Activated B cell treated with CpG ODN at 0.5 μM for 24 hours (primary cell): Measurements from ENCODE around the gene ST6GALNAC2. TPM values are rescaled to one million over a fixed set of nuclear protein-coding genes. Genes with fewer than 3 reads are reported as not detected.
"Not testable (repeated sequence)": the region's sequence is repeated elsewhere in the genome, so short reads cannot be mapped to it uniquely, and the experiment has no call there.

ENCODE experiments used
- ATAC-seq: fragments of 200-7000 bp; cut with Tn5 transposase; one replicate; pipeline ENCODE4 v1.10.0; 2021; ENCODE audit warnings: low read depth, mild to moderate bottlenecking, moderate library complexity
- CTCF ChIA-PET: fragments of 350-600 bp; sonication (Branson Sonifier 250); formaldehyde crosslinking; loops from one replicate; lab custom pipeline; 2021; ENCODE audit warnings: antibody characterized with exemption; lab: Charles Lee
- POLR2A ChIA-PET: fragments of 350-600 bp; sonication (Branson Sonifier 250); formaldehyde crosslinking; loops from one replicate; lab custom pipeline; 2021; ENCODE audit warnings: antibody characterized with exemption; lab: Charles Lee
- DNase-seq: peaks from one replicate; pipeline ENCODE4 v3.0.0; 2022
- H3K27ac Mint-ChIP-seq: one replicate; pipeline ENCODE4 v1.8.0; 2020; ENCODE audit warnings: mixed read lengths
- H3K27me3 Mint-ChIP-seq: one replicate; pipeline ENCODE4 v1.8.0; 2021; ENCODE audit warnings: mixed read lengths
- H3K36me3 Mint-ChIP-seq: one replicate; pipeline ENCODE4 v1.8.0; 2021; ENCODE audit warnings: low read depth, mixed read lengths
- H3K4me1 Mint-ChIP-seq: one replicate; pipeline ENCODE4 v1.8.0; 2021; ENCODE audit warnings: mixed read lengths
- H3K4me3 Mint-ChIP-seq: one replicate; pipeline ENCODE4 v1.8.0; 2020; ENCODE audit warnings: mild to moderate bottlenecking, mixed read lengths
- H3K9me3 Mint-ChIP-seq: one replicate; pipeline ENCODE4 v1.8.0; 2020; ENCODE audit warnings: mixed read lengths
- intact Hi-C: fragments of 100-400 bp; cut with micrococcal nuclease; formaldehyde crosslinking; loops from one replicate; pipeline ENCODE4 v1.15.1; 2024
- total RNA-seq: library from RNA; stranded (reverse); gene quantifications from 2 replicates; pipeline ENCODE4 v1.2.3, GENCODE V29; 2022
- TF ChIP-seq, protein P1 (sequence below): fragments of 200-600 bp; IDR thresholded peaks from one replicate; pipeline ENCODE4 v1.8.0; 2022; ENCODE audit warnings: antibody characterized with exemption, mild to moderate bottlenecking

Gene ST6GALNAC2
- total RNA-seq, 1 donor from 2014 or later: not detected

DNA sequence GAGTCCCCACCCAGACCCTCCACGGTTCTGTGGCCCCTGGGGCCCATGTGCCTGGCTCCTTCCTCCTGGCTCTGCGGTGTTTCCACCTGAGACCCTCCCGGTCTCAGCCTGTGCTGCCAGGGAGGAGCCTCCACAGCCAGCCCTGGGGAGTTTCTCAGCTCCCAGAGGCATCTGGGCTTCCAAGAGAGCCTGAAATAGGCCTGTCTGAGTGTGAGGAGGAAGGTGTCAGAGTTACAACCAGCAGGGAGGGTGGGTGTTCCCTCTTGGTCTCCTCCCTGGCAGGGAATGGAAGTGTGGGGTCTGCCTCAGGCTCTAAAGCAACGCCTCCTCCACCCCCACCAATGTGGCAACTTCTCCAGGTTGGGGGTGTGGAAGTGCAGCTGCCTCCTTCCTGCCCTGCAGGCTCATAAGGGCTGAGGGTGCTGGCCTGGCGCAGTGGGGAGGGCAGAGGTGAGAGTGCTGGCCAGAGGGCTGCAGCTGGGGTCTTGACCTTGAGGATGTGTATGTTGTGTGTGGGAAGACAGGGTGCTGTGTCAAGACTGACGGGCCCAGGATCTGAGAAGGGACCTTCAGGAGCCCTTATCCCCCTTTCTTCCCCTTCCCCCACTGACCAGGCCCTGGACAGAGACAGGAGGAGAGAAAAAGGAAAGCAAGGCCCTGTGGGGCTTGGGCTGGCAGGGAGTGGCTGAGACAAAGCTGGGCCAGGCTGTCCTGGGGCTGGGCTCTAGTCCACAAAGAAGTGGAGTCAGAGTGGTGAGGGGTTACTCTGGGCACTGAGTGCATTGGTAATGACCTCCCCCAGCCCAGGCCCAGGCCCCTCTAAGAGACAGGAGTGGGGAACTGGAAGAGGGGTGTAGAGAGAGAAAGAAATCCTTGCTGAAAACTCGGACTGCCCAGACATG, 50.6 kb downstream of the ST6GALNAC2 start:
- DNase-seq (no peak), ATAC-seq (no peak)
- Mint-ChIP-seq H3K36me3 (peaks cover 4% of the 10 kb centered on the region), H3K27me3 (peaks cover 16% of the 10 kb centered on the region), H3K4me1 (peaks cover 32% of the 10 kb centered on the region), H3K9me3 (no peaks in the 10 kb centered on the region), H3K27ac (no peak overlapping the region), H3K4me3 (no peak overlapping the region)
- POLR2A ChIA-PET: interaction anchor here (0.8 kb wide), 1 partner anchor 22 kb away, joined by 3 read pairs; no protein-coding TSS in a partner anchor
- intact Hi-C loops: no loop called here
- TF ChIP-seq, protein P1, sequence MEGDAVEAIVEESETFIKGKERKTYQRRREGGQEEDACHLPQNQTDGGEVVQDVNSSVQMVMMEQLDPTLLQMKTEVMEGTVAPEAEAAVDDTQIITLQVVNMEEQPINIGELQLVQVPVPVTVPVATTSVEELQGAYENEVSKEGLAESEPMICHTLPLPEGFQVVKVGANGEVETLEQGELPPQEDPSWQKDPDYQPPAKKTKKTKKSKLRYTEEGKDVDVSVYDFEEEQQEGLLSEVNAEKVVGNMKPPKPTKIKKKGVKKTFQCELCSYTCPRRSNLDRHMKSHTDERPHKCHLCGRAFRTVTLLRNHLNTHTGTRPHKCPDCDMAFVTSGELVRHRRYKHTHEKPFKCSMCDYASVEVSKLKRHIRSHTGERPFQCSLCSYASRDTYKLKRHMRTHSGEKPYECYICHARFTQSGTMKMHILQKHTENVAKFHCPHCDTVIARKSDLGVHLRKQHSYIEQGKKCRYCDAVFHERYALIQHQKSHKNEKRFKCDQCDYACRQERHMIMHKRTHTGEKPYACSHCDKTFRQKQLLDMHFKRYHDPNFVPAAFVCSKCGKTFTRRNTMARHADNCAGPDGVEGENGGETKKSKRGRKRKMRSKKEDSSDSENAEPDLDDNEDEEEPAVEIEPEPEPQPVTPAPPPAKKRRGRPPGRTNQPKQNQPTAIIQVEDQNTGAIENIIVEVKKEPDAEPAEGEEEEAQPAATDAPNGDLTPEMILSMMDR: no peak
- CTCF ChIA-PET: no interaction called here

DNA sequence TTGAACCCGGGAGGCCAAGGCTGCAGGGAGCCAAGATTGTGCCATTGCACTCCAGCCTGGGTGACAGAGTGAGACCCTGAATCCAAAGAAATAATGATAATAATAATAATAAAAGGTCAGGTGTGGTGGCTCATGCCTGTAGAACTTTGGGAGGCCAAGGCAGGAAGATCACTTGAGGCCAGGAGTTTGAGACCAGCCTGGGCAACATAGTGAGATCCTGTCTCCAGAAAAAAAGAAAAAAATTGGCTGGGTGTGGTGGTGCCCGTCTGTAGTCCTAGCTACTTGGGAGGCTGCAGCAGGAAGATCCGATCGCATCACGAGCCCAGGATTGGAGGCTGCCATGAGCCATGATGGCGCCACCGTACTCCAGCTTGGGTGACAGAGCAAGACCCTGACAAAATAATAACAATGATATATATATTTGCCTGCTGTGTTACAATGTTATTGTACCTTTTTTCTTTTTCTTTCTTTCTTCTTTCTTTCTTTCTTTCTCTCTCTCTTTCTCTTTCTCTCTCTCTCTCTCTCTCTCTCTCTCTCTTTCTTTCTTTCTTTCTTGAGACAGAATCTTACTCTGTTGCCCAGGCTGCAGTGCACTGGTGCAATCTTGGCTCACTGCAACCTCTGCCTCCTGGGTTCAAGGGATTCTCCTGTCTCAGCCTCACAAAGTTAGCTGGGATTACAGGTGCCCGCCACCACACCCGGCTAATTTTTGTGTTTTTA, 51.9 kb downstream of the ST6GALNAC2 start:
- POLR2A ChIA-PET: interaction anchor here (0.7 kb wide), 1 partner anchor 23 kb away, joined by 4 read pairs; no protein-coding TSS in a partner anchor
- H3K36me3 Mint-ChIP-seq, H3K4me3 Mint-ChIP-seq, H3K27ac Mint-ChIP-seq, DNase-seq, ATAC-seq, H3K9me3 Mint-ChIP-seq, H3K27me3 Mint-ChIP-seq, intact Hi-C loops: not testable (repeated sequence)
- CTCF ChIA-PET: interaction anchor here (0.6 to 1.9 kb wide), 3 partner anchors 12 to 166 kb away, joined by 3 to 4 read pairs (median 4); no protein-coding TSS in a partner anchor
- H3K4me1 Mint-ChIP-seq: peaks cover 39% of the 10 kb centered on the region

DNA sequence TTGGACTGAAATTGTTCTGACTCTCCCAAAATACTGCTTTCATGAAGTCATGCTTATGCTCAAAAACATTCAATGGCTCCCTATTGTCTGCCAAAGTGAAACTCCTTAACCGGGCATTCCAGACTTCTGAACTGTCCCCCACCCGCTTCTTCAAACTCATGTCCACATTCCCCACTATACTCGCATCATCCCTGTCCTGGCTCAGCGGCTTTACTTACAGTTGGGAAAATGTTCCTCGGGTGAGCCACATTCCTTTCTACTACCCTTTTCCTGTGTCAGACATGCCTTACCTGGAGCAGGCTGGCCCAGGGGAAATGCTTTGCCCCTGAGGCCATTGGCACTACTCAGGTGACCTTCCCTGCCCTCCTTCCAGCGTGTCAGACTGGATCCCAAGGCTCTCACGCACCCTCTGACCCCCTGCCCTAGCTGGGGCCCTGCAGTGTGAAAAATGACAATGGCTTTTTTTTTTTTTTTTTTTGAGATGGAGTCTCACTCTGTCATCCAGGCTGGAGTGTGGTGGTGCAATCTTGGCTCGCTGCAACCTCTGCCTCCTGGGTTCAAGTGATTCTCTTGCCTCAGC, 53.5 kb downstream of the ST6GALNAC2 start:
- ChIA-PET POLR2A (no interaction called here), CTCF (interaction anchor here (1.6 to 1.9 kb wide), 2 partner anchors 9 to 13 kb away, joined by 3 to 4 read pairs; no protein-coding TSS in a partner anchor)
- H3K4me1 Mint-ChIP-seq: peaks cover 45% of the 10 kb centered on the region
- H3K36me3 Mint-ChIP-seq: peaks cover 4% of the 10 kb centered on the region
- peaks cover 5% of the 10 kb centered on the region for H3K27me3 Mint-ChIP-seq
- H3K4me3 Mint-ChIP-seq: no peak overlapping the region
- H3K27ac Mint-ChIP-seq: peak overlapping the region; percentile 68
- DNase-seq (no peak), ATAC-seq (no peak)
- no peaks in the 10 kb centered on the region for H3K9me3 Mint-ChIP-seq
- TF ChIP-seq, protein P1: no peak
- intact Hi-C loops: no loop called here

DNA sequence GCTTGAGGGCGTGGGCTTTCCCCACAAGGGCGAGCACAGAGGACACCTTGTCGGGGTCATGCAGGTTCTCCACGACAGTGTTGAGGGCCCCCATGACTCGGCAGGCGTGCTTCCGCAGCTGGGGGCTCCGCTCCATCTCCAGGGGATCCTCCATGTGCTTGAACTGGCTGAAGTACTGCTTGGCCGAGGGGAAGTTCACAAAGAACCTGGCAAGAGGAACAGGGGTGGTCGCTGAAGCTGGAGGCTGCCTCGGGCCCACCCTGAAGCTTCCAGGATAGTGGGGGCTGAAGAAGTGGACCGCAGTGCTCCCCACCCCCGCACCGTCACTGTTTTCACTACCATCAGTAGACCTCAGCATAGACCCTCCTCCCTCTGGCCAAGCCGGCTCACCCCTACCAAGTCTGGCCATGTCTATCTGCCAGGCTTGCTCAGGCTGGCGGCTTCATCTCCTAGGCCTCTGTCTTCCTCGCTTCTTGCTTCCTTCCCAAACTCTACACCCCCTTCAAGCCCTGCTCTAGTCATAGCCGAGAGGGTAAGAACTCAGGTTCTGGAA, 54.1 kb downstream of the ST6GALNAC2 start:
- ATAC-seq: no peak
- peak overlapping the region; percentile 68 for H3K27ac Mint-ChIP-seq
- peaks cover 4% of the 10 kb centered on the region for H3K36me3 Mint-ChIP-seq
- ChIA-PET POLR2A (interaction anchor here (0.7 kb wide), 1 partner anchor 9 kb away, joined by 3 read pairs; no protein-coding TSS in a partner anchor), CTCF (interaction anchor here (1.6 kb wide), 1 partner anchor 8 kb away, joined by 3 read pairs; no protein-coding TSS in a partner anchor)
- TF ChIP-seq, protein P1: no peak
- H3K27me3 Mint-ChIP-seq: peaks cover 3% of the 10 kb centered on the region
- DNase-seq: no peak
- peaks cover 43% of the 10 kb centered on the region for H3K4me1 Mint-ChIP-seq
- H3K4me3 Mint-ChIP-seq: peak overlapping the region; percentile 19
- H3K9me3 Mint-ChIP-seq: no peaks in the 10 kb centered on the region
- intact Hi-C loops: no loop called here
